GM21381 (cell line): ENCODE results near the gene IQCK.
"Not testable (repeated sequence)": the region's sequence is repeated elsewhere in the genome, so short reads cannot be mapped to it uniquely, and the experiment has no call there.

Experiments
- ATAC-seq: cut with Tn5 transposase; IDR thresholded peaks from one replicate; pipeline ENCODE4 v1.9.1; 2021; ENCODE audit warnings: mild to moderate bottlenecking, moderate library complexity; ENCODE audit not compliant: unreplicated experiment

Gene IQCK

GRCh38 chr16:19716183-19716582, 1.9 kb upstream of the IQCK start:
- ATAC-seq, result no peak

- not testable (repeated sequence) for ATAC-seq
Observed at GRCh38 chr16:19716728-19717127, 1.3 kb upstream of the IQCK start.

- ATAC-seq, result no peak
Observed at GRCh38 chr16:19717314-19717713, 757 bp upstream of the IQCK start.

GRCh38 chr16:19718624-19718965, 524 bp downstream of the IQCK start:
- no peak for ATAC-seq

GRCh38 chr16:19722269-19722952, 4.3 kb downstream of the IQCK start:
- ATAC-seq, result no peak

- no peak for ATAC-seq
Observed at GRCh38 chr16:19722981-19723380, 4.9 kb downstream of the IQCK start.

GRCh38 chr16:19728636-19728965, 10.5 kb downstream of the IQCK start:
- no peak for ATAC-seq

- ATAC-seq, result no peak
Observed at GRCh38 chr16:19733551-19733950, 15.5 kb downstream of the IQCK start.

- ATAC-seq, result no peak
Observed at GRCh38 chr16:19735074-19735867, 17.2 kb downstream of the IQCK start.

- ATAC-seq, result no peak
Observed at GRCh38 chr16:19737306-19738038, 19.4 kb downstream of the IQCK start.

GRCh38 chr16:19741354-19741753, 23.3 kb downstream of the IQCK start:
- ATAC-seq, result no peak

- no peak for ATAC-seq
Observed at GRCh38 chr16:19743816-19744159, 25.7 kb downstream of the IQCK start.

GRCh38 chr16:19744670-19745069, 26.6 kb downstream of the IQCK start:
- ATAC-seq, result no peak

GRCh38 chr16:19745286-19746010, 27.4 kb downstream of the IQCK start:
- no peak for ATAC-seq

GRCh38 chr16:19746561-19746960, 28.5 kb downstream of the IQCK start:
- no peak for ATAC-seq

GRCh38 chr16:19748389-19749168, 30.5 kb downstream of the IQCK start:
- no peak for ATAC-seq

GRCh38 chr16:19749571-19750080, 31.6 kb downstream of the IQCK start:
- no peak for ATAC-seq

GRCh38 chr16:19751478-19752385, 33.7 kb downstream of the IQCK start:
- no peak for ATAC-seq
